Liver (tissue), 9 donors: ENCODE data around the gene PGA3. TPM values are rescaled to one million over a fixed set of nuclear protein-coding genes. Genes with fewer than 3 reads are reported as not detected.

Experiments
- DNase-seq: peaks from one replicate; pipeline ENCODE4 v3.0.0-alpha.2; 2017; ENCODE audit warnings: low spot score
- H3K27ac ChIP-seq, 2 donors: one replicate each; pipeline ENCODE4 v1.7.0; 2013; ENCODE audit warnings: inconsistent platforms in 2 of 2, low read length in 2 of 2, control low read depth in 1 of 2, low read depth in 1 of 2, mild to moderate bottlenecking in 1 of 2
- H3K27me3 ChIP-seq, 4 donors: one replicate each; pipeline versions ENCODE4 v1.6.1 to v1.7.0; 2013; ENCODE audit warnings: low read length in 3 of 4, inconsistent platforms in 1 of 4, mild to moderate bottlenecking in 1 of 4, moderate library complexity in 1 of 4; ENCODE audit not compliant: control insufficient read depth in 4 of 4, insufficient read depth in 4 of 4
- H3K36me3 ChIP-seq, 4 donors: one replicate each; pipeline versions ENCODE4 v1.6.1 to v1.7.0; 2013; ENCODE audit warnings: low read length in 3 of 4, mild to moderate bottlenecking in 3 of 4, low read depth in 1 of 4, moderate library complexity in 1 of 4; ENCODE audit not compliant: control insufficient read depth in 4 of 4, insufficient read depth in 3 of 4
- H3K4me1 ChIP-seq, 4 donors: one replicate each; pipeline versions ENCODE4 v1.6.1 to v1.7.0; 2013; ENCODE audit warnings: low read length in 3 of 4, mild to moderate bottlenecking in 3 of 4, moderate library complexity in 1 of 4; ENCODE audit not compliant: control insufficient read depth in 4 of 4, insufficient read depth in 4 of 4
- H3K4me3 ChIP-seq, 3 donors: one replicate each; pipeline versions ENCODE4 v1.6.1 to v1.7.0; 2013; ENCODE audit warnings: low read length in 3 of 3, control low read depth in 1 of 3, low read depth in 1 of 3, mild to moderate bottlenecking in 1 of 3
- H3K9ac ChIP-seq, 2 donors: one replicate each; pipeline ENCODE4 v1.7.0; 2013; ENCODE audit warnings: low read length in 2 of 2, mild to moderate bottlenecking in 2 of 2, moderate library complexity in 2 of 2, control low read depth in 1 of 2, low read depth in 1 of 2
- H3K9me3 ChIP-seq, 4 donors: one replicate each; pipeline versions ENCODE4 v1.6.1 to v1.7.0; 2013; ENCODE audit warnings: low read length in 3 of 4; ENCODE audit not compliant: control insufficient read depth in 4 of 4
- FOXA2 ChIP-seq: IDR thresholded peaks from 2 replicates; pipeline ENCODE4 v1.6.1; 2016; ENCODE audit warnings: antibody characterized with exemption
- GABPA ChIP-seq, 2 donors: IDR thresholded peaks in 1 of 2; conservative IDR thresholded peaks in 1 of 2; 2 replicates each; pipeline ENCODE4 v1.6.1; 2016; ENCODE audit warnings: antibody characterized with exemption in 2 of 2, mild to moderate bottlenecking in 1 of 2, moderate library complexity in 1 of 2
- HNF4A ChIP-seq, 2 donors: conservative IDR thresholded peaks; 2 replicates each; pipeline ENCODE4 v1.6.1; 2016; ENCODE audit warnings: antibody characterized with exemption in 2 of 2, mild to moderate bottlenecking in 2 of 2
- HNF4G ChIP-seq: IDR thresholded peaks from 2 replicates; pipeline ENCODE4 v1.6.1; 2016; ENCODE audit warnings: antibody characterized with exemption
- JUND ChIP-seq, 2 donors: IDR thresholded peaks; 2 replicates each; pipeline ENCODE4 v1.6.1; 2016; ENCODE audit warnings: antibody characterized with exemption in 2 of 2
- MAX ChIP-seq: IDR thresholded peaks from 2 replicates; pipeline ENCODE4 v1.6.1; 2016; ENCODE audit warnings: antibody characterized with exemption
- NR2F2 ChIP-seq: IDR thresholded peaks from 2 replicates; pipeline ENCODE4 v1.6.1; 2016; ENCODE audit warnings: antibody characterized with exemption
- RAD21 ChIP-seq, 2 donors: IDR thresholded peaks; 2 replicates each; pipeline ENCODE4 v1.6.1; 2016; ENCODE audit warnings: antibody characterized with exemption in 2 of 2, mild to moderate bottlenecking in 2 of 2
- REST ChIP-seq: IDR thresholded peaks from 2 replicates; pipeline ENCODE4 v1.6.1; 2016; ENCODE audit warnings: antibody characterized with exemption, mild to moderate bottlenecking
- YY1 ChIP-seq: IDR thresholded peaks from 2 replicates; pipeline ENCODE4 v1.6.1; 2016; ENCODE audit warnings: antibody characterized with exemption, mild to moderate bottlenecking
- ZBTB33 ChIP-seq: IDR thresholded peaks from 2 replicates; pipeline ENCODE4 v1.6.1; 2016; ENCODE audit warnings: antibody characterized with exemption
- WGBS: extraction: QIAGEN DNeasy Blood & Tissue Kit; methylation state at CpG from one replicate; pipeline ENCODE4 v1.1.7; 2013; 5-methylcytosine and 5-hydroxymethylcytosine counted together
- polyA plus RNA-seq, 2 donors: library from polyadenylated mRNA; stranded (reverse) in 1 of 2; unstranded in 1 of 2; fragments of 200-250 nt in 1 of 2; fragments of >200 nt in 1 of 2; fragmentation: Nextera tagmentation in 1 of 2; extraction: Ambion mirVana in 1 of 2; gene quantifications; one replicate each; pipeline versions ENCODE4 v1.2.1 to v1.2.3, GENCODE V29; 2013 to 2015
- total RNA-seq, 2 donors: library from RNA; depleted of rRNA; stranded (reverse); fragments of >200 nt; gene quantifications; one replicate each; pipeline ENCODE4 v1.2.3, GENCODE V29; 2014
- TF ChIP-seq, protein P1 (sequence below): IDR thresholded peaks from 2 replicates; pipeline ENCODE4 v1.6.1; 2016; ENCODE audit warnings: antibody characterized with exemption
- TF ChIP-seq, protein P2 (sequence below): fragments of 150-350 bp; IDR thresholded peaks from 2 replicates; pipeline ENCODE4 v1.5.1; 2017; ENCODE audit warnings: improper control_type of control experiment, low read depth, low read length; ENCODE audit not compliant: missing input control
- donor health status: healthy.
- donor health status: healthy.
- donor health status: healthy.
- donor health status: healthy.
- donor health status: healthy.

PGA3 gene
- total and polyA plus RNA-seq, 4 donors, result 0.25 to 0.56 (median 0.54) TPM; not detected in 1

DNA sequence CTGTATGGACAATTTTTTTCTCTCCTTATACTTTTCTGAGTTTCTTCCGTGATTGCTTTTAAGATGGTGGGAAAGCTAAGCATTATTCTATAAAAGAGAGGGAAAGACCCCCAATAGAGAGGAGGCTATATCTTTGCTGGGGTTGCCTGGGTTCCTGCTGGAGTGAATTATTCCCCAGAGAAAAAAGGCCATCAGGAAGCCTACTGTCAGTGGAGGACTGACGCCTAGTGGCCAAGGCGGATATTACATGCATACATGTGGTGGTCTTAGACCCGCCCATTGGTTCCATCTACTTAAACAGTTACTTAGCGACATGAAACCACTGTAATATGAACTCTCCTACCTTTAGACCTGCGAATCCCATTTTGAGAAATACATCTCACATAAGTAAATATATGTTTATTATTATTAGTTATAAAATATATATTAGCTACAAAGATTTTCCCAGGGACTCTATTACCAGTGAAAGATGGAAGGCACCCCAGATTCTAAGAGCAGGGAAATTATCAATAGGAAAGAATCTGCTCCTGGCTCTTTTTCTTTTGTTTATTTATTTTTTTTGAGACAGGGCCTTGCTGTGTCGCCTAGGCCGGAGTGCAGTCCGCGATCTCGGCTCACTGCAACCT lies 15.7 kb upstream of the PGA3 start:
- no peaks in the 10 kb centered on the region for H3K9me3 ChIP-seq
- WGBS, result 41% methylated on average over 11 of the region's 11 CpGs
- DNase-seq, result peak; percentile 85
- TF ChIP-seq, protein P1, sequence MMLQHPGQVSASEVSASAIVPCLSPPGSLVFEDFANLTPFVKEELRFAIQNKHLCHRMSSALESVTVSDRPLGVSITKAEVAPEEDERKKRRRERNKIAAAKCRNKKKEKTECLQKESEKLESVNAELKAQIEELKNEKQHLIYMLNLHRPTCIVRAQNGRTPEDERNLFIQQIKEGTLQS, result no peak
- TF ChIP-seq REST (no peak), MAX (no peak), YY1 (no peak), GABPA (IDR thresholded peaks at IDR 0.05 in 1 of 2, conservative IDR thresholded peaks at IDR 0.05 in 1 of 2) (no peak), NR2F2 (no peak), FOXA2 (no peak), JUND (IDR thresholded peaks at IDR 0.05) (no peak), RAD21 (IDR thresholded peaks at IDR 0.05) (peak; percentile 92 to 93), HNF4A (conservative IDR thresholded peaks at IDR 0.05) (no peak), ZBTB33 (no peak), HNF4G (no peak)
- TF ChIP-seq, protein P2, sequence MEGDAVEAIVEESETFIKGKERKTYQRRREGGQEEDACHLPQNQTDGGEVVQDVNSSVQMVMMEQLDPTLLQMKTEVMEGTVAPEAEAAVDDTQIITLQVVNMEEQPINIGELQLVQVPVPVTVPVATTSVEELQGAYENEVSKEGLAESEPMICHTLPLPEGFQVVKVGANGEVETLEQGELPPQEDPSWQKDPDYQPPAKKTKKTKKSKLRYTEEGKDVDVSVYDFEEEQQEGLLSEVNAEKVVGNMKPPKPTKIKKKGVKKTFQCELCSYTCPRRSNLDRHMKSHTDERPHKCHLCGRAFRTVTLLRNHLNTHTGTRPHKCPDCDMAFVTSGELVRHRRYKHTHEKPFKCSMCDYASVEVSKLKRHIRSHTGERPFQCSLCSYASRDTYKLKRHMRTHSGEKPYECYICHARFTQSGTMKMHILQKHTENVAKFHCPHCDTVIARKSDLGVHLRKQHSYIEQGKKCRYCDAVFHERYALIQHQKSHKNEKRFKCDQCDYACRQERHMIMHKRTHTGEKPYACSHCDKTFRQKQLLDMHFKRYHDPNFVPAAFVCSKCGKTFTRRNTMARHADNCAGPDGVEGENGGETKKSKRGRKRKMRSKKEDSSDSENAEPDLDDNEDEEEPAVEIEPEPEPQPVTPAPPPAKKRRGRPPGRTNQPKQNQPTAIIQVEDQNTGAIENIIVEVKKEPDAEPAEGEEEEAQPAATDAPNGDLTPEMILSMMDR, result peak; percentile 87
- H3K27ac ChIP-seq, result no peak overlapping the region
- no peaks in the 10 kb centered on the region for H3K36me3 ChIP-seq
- no peaks in the 10 kb centered on the region for H3K27me3 ChIP-seq
- H3K9ac ChIP-seq, result no peak overlapping the region
- H3K4me3 ChIP-seq, result no peak overlapping the region
- H3K4me1 ChIP-seq, result no peaks in the 10 kb centered on the region

- Histone ChIP-seq H3K9ac (no peak overlapping the region), H3K9me3 (no peaks in the 10 kb centered on the region), H3K4me3 (no peak overlapping the region), H3K4me1 (no peaks in the 10 kb centered on the region), H3K27ac (no peak overlapping the region), H3K27me3 (no peaks in the 10 kb centered on the region), H3K36me3 (no peaks in the 10 kb centered on the region)
- WGBS, result 85% methylated on average over 8 of the region's 8 CpGs
- no peak for DNase-seq
- TF ChIP-seq REST, result no peak
These were observed 13.4 kb upstream of the PGA3 start for GRCh38 chr11:61189933-61190332.
